Islet precursor cell (in vitro differentiated cells): Measurements from ENCODE around the gene CEACAM1.
"Not testable (repeated sequence)": the region's sequence is repeated elsewhere in the genome, so short reads cannot be mapped to it uniquely, and the experiment has no call there.

Experiments used
- DNase-seq: peaks from one replicate; pipeline ENCODE4 v3.0.0-alpha.2; 2018

The CEACAM1 gene

DNA sequence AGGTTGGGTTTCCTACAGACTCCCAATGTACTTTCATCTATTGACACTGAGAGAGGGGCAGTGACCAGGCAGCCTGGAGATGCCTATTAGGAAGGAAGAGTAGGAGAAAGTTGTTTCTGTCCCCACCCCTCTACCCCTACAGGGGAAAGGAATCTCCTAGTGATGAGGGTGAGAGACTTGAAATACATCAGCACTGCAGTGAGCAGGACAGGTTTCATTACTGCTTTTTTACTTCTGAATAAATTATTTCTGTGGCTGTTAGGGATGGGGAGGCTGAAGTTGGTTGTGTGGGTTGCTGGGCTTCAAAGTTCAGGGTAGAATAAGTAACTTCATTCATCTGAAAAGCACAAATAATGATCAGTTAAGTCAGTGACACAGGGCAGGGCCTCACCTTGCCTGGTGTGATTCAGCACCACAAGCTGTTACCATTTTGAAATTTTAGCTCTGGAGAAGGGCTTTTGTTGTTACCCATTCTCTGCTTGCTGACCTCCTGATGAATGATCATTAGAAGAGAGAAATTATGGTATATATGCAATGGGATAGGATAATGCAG, 19.3 kb downstream of the CEACAM1 start:
- no peak for DNase-seq

DNA sequence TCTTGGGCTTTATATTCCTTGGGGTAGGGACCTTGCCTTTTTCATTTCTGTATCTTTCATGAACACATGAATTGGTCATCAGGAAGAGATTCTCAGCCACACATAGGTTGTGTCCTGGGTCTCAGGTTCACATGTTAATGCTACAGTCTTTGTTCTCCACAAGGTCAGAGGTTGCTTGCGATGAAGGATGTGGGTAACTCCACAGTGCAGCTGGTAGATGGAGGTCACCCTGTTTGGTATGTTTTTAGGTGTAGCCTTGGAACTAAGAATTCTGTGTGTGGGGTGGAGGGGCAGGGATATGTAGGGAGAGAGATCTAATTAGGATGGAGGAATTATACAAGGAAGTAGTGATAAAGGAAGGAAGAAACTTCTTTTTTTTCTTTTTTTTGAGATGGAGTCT, 23.2 kb downstream of the CEACAM1 start:
- DNase-seq: no peak

DNA sequence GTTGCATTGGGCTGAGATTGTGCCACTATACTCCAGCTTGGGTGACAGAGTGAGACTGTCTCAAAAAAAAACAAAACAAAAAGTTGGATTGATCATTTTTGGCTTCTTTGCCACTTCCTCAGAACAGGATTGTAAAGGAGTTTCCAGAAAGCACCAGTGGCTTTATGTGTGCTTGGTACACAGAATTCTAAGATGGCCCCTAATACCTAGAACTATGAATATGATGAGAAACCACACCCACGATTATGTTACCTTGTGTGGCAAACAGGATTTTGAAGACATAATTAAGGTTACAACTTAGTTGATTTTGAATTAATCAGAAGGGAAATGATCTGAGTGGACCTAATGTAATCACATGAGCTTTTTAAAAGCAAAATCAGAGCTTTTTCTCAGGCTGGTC, 26.5 kb downstream of the CEACAM1 start:
- DNase-seq: no peak

DNA sequence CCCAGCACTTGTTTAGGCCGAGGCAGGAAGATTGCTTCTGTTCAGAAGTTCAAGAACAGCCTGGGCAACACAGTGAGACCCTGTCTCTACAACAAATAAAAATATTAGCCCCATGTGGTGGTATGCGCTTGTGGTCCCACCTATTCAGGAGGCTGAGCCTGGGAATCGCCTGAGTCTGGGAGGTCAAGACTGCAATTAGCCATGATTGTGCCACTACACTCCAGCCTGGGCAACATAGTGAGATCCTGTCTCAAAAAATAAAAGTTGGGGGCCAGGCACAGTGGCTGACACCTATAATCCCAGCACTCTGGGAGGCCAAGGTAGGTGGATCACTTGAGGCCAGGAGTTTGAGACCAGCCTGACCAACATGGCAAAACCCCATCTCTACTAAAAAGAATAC, 27.0 kb downstream of the CEACAM1 start:
- not testable (repeated sequence) for DNase-seq

DNA sequence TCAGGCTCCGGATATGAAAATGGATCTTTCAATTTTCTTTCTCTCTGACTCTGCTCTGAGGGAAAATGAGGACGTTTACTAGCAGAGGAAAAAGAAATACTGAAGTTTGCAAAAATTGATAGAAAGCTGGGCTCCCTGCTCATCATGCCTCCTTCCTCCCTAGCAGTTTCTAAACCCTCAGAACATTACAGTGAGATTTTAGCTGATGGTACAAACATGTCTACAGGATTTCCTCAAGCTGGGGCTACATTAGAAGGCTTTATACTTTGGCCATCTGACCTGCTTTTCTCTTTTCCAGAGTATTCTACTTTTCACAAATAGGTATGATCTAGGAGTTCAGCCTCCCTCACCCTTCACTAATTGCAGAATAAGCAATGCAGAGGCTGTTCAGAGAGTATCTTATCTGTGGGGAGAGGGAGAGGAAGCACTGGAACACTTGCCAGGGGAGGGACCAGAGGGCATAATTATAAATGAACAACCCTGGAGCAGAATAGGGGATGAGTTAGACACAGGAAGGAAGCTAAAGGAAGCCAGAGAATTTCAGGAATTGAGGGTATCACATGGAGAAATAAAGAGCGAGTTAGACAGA, 30.0 kb downstream of the CEACAM1 start:
- no peak for DNase-seq

DNA sequence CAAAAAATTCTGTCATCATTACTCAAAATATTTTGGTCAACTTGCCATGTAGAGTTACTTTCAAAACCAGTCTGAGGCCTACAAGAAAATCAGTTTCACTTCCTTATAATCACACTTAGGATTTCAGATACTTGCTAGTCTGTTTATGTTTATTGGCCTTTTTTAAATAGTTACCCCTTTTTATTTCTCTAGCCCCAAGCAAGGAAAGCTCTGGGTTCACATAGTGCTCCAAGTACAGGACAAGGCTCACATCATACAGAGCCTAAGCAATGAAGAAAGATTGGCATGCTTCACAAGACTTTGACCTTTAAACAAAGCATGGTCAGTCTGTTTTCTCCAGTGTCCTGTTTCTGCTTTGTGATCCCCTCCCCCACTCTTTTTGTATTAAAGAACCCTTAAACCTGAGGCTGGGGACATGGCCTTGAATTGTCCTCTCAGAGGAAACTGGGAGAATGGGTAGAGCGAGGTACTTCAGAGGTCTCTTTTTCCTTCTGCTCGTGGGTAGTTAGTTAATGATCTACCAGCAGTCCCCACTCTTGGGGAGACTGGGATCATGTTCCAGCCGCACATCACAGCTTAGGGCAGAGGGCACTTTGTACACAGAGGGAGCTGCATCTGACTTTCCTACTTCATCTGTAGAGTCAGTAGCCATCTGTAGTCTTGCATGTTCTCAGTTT, 30.7 kb downstream of the CEACAM1 start:
- DNase-seq: no peak

DNA sequence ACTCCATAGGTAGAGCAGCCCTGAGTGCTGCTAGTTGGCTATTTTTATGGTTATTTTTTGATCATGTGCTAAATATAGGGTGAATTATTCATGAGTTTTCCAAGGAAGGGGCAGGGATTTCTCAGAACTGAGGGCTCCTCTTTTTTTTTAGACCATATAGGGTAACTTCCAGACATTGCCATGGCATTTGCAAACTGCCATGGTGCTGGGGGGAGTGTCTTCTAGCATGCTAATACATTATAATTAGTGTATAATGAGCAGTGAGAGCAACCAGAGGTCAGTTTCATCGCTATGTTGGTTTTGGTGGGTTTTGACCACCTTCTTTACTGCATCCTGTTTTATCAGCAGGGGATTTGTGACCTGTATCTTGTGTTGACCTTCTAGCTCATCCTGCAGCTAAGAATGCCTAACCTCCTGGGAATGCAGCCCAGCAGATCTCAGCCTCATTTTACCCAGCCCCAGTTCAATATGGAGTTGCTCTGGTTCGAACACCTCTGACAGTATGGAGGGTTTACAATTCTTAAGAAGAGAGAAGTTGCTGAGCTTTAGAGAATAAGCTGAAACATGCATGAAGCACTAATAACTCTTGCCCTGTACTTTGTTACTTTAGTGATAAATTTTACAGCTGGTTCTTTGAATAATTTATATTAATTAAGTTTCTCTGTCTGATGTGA, 31.7 kb downstream of the CEACAM1 start:
- no peak for DNase-seq

DNA sequence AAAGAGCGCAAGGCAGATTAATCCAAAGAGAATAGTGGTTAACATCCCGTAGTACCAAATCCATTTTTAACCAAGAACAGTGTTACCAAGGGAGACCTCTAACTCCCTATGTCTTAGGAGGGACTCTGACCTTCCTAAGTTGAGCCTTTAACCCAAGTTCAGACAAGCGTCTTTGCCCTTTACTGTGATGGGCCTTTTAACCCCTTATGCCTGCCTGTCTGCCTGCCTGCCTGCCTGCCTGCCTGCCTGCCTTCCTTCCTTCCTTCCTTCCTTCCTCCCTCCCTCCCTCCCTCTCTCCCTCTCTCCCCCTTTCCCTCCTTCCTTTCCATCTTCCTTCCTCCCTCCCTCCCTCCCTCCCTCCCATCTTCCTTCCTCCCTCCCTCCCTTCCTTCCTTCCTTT, 32.6 kb downstream of the CEACAM1 start:
- DNase-seq: no peak

DNA sequence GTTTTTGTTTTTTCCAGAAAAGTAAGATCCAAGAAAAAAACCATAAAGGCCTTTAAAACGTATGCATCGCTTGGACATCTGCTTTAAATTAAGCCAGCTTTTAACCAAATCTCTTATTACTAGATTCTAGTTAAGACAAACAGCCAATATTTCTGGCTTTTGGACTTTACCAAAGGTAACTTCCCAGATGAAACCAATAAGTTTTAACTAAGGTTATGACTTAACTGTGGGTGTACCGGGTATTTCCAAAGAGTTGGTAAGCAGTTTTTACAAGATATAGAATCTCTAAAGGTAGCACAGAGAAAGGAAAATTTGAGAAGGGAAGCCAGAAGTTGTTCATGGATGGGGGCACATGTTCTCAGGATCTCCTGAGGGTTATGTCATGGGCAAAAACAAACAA, 34.0 kb downstream of the CEACAM1 start:
- no peak for DNase-seq

DNA sequence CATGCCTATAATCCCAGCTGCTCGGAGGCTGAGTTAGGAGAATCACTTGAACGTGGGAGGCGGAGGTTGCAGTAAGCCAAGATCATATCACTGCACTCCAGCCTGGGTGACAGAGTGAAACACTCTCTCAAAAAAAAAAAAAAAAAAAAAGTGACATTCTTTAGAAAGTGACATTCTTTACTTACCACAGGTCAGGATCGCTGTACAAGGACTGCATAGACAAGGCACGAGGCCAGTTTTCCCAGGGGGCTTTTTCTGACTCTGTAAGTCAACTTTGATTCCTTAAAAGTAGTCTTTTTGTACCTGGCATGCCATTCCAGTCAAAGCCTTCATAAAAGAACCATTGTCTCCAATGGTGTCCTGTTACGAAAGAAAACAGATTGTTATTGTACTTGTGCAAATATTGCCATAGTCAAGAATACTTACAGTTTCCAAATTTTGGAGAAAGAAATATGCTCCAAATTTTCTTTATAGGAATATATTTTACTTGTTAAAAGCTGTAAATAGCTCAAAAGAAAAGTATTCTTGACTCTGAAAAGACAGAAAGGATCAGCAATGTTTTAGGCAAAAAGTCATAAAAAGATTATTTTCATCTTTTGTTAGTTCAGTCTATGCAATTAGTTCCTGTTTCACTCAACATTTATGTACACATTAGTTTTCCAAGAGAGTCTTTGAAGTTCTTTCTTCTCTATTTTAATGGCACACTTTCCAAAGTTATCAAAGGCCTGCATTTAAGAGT, 39.3 kb downstream of the CEACAM1 start:
- DNase-seq: peak; percentile 92

DNA sequence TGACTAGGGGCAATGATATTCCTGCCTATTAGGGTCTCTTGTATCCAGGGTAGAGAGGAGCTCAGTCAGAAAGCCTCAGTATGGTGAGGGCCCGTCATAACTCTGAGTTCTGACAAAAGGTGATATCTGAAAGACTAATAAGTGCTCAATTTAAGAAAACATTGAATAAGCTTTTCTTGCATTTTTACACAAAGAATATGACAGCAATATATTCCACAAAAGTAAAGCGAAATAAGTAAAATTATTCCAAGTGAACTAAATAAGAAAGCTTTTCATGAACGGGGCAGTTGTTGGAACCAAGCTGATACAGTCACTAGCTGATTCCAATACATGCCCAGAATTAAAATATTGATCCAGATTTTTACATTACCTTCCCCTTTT, 40.5 kb downstream of the CEACAM1 start:
- DNase-seq: no peak

DNA sequence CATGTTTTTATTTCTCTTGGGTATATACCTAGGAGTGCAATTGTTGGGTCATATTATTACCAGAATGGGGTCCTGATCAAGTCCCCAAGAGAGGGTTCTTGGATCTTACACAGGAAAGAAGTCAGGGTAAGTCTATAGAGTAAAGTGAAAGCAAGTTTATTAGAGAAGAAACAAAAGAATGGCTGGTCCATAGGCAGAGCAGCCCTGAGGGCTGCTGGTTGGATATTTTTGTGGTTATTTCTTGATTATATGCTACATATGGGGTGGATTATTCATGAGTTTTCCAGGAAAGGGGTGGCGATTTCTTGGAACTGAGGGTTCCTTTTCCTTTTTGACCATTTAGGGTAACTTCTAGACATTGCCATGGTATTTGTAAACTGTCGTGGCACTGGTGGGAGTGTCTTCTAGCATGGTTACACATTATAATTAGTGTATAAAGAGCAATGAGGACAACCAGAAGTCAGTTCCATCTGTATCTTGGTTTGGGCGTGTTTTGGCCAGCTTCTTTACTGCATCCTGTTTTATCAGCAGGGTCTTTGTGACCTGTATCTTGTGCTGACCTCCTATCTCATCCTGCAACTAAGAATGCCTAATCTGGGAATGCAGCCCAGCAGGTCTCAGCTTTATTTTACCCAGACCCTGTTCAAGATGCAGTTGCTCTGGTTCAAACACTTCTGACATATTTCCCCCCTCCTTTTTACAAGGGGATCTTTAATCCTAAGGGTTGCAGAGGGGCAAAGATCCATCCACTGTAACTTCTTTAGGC, 41.1 kb downstream of the CEACAM1 start:
- peak; percentile 70 for DNase-seq

DNA sequence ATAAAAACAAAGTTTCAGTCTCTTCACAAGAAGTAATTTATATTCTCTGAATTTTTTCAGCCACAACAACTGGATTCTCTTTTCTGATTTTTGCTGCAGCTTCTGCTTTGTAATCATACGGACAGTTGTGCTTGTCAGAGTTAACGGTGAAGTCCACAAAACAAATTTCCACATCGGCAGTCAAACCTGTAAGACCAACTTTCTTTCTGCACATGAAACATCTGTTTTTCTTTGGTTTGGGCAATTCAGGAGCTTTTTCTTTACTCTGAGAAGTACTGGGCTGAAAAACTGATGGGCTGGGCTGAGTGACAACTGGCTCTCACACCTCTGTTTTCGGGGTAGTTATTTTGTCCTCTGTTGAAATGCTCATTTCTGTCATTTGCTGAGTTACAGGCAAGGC, 43.2 kb downstream of the CEACAM1 start:
- not testable (repeated sequence) for DNase-seq

DNA sequence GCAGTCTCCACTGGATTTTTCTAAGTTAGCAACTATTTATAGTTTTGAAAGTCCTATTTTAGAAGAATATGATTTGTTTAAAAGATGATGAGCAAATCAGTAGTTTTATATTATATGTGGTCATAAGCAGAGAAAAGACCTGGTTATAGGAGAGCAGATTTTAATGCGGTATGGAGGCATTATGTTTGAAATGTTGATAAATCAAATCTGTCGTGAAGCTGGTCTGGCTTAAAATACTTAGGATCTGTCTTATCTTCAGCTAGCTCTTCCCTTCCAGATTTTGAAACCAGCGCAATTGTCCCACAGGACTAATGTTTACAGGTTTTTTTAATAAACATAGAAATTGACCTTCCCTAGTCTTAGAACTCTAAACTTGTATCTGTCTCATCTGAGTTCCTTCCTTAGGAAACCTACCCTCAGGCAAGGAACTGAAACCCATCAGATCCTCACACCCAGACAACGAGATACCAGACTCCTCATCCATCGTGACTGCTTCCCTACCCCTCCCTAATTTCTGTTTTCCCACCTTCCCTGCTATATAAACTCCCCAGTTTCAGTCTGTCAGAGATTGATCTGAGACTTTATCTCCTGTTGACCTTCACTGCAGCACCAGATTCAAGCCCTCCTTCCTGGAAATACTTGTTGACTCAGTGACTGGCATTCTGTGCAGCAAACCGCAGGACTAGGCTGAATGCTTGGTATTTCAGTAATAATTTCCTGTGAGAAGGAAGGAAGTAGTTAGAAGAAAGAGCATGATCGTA, 47.8 kb downstream of the CEACAM1 start:
- DNase-seq: peak; percentile 84

DNA sequence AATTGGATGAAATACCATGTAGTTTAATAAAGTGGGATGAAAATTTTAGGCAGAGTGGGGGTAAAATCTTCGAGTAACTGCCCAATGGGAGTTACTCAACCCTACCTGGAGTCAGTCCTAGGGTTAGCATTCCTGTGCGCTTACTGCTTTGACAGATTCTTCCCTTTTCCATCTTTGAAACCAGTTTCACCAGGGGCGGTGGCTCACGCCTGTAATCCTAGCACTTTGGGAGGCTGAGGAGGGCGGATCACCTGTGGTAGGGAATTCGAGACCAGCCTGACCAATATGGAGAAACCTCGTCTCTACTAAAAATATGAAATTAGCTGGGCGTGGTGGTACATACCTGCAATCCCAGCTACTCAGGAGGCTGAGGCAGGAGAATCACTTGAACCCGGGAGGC, 48.5 kb downstream of the CEACAM1 start:
- DNase-seq: peak; percentile 67

DNA sequence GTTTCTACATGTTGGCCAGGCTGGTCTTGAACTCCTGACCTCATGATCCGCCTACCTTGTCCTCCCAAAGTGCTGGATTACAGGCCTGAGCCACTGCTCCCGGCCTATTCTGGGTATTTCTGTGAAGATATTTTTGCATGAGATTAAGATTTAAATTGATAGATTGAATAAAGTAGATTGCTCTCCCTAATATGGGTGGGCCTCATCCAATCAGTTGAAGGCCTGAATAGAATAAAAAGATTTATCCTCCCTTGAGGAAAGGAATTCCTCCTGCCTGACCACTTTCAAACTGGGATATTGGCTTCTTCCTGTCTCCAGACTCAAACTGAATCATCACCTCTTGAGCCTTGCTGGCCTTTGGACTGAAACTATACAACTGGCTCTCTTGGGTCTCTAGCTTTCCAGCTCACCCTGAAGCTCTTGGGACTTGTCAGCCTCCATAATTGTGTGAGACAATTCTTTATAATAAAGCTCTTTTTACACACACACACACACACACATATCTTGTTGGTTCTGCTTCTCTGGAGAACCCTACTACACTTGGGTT, 49.4 kb downstream of the CEACAM1 start:
- DNase-seq: no peak

DNA sequence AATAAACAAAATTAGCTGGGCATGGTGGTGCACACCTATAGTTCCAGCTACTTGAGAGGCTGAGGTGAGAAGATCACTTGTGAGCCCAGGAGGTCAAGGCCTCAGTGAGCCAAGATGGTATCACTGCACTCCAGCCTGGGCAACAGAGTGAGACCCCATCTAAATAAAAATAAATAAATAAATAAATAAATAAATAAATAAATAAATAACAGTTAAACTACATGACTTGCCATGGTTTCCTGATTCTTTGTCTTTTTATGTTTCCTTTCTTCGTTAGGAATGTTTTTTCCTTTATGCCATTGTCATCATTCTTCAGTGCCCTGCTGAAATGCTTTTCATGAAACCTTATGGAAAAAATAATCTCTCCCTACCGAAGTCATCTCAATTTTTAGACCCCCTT, 50.3 kb downstream of the CEACAM1 start:
- DNase-seq: no peak

DNA sequence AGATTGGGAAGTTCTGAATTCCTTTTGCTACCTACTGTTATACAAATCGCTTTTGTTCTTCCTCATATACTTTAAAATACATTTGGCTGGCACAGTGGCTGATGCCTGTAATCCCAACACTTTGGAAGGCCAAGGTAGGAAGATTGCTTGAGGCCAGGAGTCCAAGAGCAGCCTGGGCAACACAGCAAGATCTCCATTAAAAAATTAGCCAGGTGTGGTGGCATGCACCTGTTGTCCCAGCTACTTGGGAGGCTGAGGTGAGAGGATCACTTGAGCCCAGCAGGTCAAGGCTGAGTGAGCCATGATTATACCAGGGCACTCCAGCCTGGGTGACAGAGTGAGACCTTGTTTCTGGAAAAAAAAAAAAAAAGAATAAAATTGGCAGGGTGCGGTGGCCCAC, 51.2 kb downstream of the CEACAM1 start:
- no peak for DNase-seq

DNA sequence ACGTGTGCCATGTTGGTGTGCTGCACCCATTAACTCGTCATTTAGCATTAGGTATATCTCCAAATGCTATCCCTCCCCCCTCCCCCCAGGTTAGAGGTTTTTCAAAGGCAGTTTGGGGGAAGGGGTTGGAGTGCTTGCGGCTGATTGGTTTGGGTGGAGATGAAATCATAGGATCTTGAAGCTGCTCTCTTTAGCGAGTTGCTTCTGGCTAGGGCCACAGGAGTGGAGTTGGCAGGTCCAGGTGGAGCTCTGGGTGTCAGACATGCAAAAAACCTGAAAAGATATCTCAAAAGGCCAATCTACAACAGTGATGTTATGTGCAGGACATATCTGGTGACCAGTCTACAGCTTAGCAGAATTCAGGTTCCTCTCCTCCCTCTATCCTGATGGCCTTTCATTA, 52.9 kb downstream of the CEACAM1 start:
- DNase-seq: no peak

DNA sequence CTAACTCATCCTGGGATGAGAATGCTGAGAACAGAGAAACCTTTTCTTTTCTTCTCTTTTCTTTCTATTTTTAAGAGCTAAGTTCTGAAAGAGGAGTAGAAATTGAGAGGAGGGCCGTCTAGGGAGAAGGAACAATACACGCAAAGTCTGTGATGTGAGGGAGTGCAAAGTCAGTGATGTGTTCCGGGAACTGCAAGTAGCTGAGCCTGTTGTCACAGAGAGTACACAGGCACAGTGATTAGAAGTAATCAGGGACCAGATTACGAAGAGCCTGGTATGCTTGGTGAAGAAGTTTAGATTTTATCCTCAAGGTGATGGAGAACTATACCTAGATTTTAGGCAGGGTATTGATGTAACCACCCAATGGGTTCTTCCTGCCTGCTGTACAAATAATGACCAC, 53.5 kb downstream of the CEACAM1 start:
- no peak for DNase-seq

DNA sequence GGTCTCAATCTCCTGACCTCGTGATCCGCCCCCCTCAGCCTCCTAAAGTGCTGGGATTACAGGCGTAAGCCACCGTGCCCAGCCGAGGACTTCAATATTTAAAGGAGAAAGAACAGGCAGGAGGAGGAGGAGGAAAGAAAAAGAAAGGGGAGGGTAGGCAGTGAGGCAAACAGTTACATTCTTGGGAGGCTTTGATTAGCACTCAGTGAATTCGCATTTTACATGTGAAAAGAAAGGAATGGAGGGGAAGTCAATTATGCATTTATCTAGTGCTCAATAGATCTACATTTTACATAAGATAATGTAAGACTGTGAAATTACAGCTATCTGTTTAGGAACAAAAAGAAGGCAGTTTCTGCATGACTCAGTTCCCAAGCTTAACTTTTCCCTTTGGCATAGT, 54.6 kb downstream of the CEACAM1 start:
- no peak for DNase-seq
